A549 (cell line): ENCODE data around the gene PRSS50. TPM values are rescaled to one million over a fixed set of nuclear protein-coding genes. Genes with fewer than 3 reads are reported as not detected.
A peak's percentile ranks its signal among the peaks of the same experiment; 100 is the strongest.

Experiments used
- ATAC-seq, 2 experiments: fragments of 200-7000 bp in 1 of 2; fragments of >200 bp in 1 of 2; cut with Nextera tagmentation in 1 of 2; cut with Tn5 transposase in 1 of 2; 3 replicates each; pipeline versions ENCODE4 v1.8.0 to v1.9.1; 2018 to 2020; ENCODE audit warnings: mild to moderate bottlenecking in 1 of 2, moderate library complexity in 1 of 2
- CTCF ChIA-PET: fragments of 300-600 bp; sonication (Branson Sonifier 250); formaldehyde crosslinking; extraction: SDS; loops from one replicate; lab custom pipeline; 2021; ENCODE audit warnings: antibody characterized with exemption, inconsistent platforms; lab: Yijun Ruan, JAX
- POLR2A ChIA-PET: fragments of 350-600 bp; formaldehyde crosslinking; extraction: SDS; loops from one replicate; lab custom pipeline; 2021; ENCODE audit warnings: antibody characterized with exemption, inconsistent platforms; lab: Yijun Ruan, JAX
- DNase-seq, 2 experiments: peaks; one replicate each; pipeline versions ENCODE4 v3.0.0 to v3.0.0-alpha.2; 2011 to 2016; ENCODE audit warnings: low read depth in 1 of 2, low spot score in 1 of 2
- FAIRE-seq: peaks from 2 replicates; lab custom pipeline; 2011; peaks lifted over from hg19 to GRCh38; lab: Jason Lieb, UNC
- H3K27ac ChIP-seq, 2 experiments: fragments of >200 bp; sonication (Bioruptor Twin); formaldehyde crosslinking; 3 replicates each; pipeline ENCODE4 v1.5.1; 2016 to 2017
- H3K4me1 ChIP-seq: fragments of >200 bp; sonication (Bioruptor Twin); formaldehyde crosslinking; 3 replicates; pipeline ENCODE4 v1.6.1; 2016
- H3K4me2 ChIP-seq: fragments of >200 bp; sonication (Bioruptor Twin); formaldehyde crosslinking; 3 replicates; pipeline ENCODE4 v1.6.1; 2016
- H3K4me3 ChIP-seq: fragments of >200 bp; sonication (Bioruptor Twin); formaldehyde crosslinking; 3 replicates; pipeline ENCODE4 v1.5.1; 2016
- H3K9me3 ChIP-seq: fragments of >200 bp; sonication (Bioruptor Twin); formaldehyde crosslinking; 3 replicates; pipeline ENCODE4 v1.6.1; 2016
- CTCF ChIP-seq: fragments of >200 bp; sonication (Bioruptor Twin); formaldehyde crosslinking; IDR thresholded peaks from 3 replicates; pipeline ENCODE4 v1.5.1; 2016
- EHF ChIP-seq: fragments of 250-450 bp; sonication (Bioruptor Pico); IDR thresholded peaks from 2 replicates; pipeline ENCODE4 v1.5.0; 2020; ENCODE audit warnings: mild to moderate bottlenecking
- EHMT2 ChIP-seq: fragments of 200-600 bp; sonication (generic); IDR thresholded peaks from 2 replicates; pipeline ENCODE4 v1.6.1; 2016; ENCODE audit warnings: antibody characterized with exemption, low read depth, mild to moderate bottlenecking, moderate library complexity
- ELK1 ChIP-seq: fragments of 150-350 bp; IDR thresholded peaks from 2 replicates; pipeline ENCODE4 v1.6.1; 2014; ENCODE audit warnings: low read depth, mild to moderate bottlenecking, low read length
- GATA3 ChIP-seq: IDR thresholded peaks from 2 replicates; pipeline ENCODE4 v1.6.1; 2012; ENCODE audit warnings: borderline replicate concordance
- HDAC2 ChIP-seq: fragments of 200-600 bp; sonication (generic); IDR thresholded peaks from 2 replicates; pipeline ENCODE4 v1.6.1; 2016
- HOXB13 ChIP-seq: fragments of 250-450 bp; sonication (Bioruptor Pico); IDR thresholded peaks from 2 replicates; pipeline ENCODE4 v1.5.0; 2020; ENCODE audit warnings: low read depth, mild to moderate bottlenecking, moderate library complexity
- JUN ChIP-seq, 2 experiments: fragments of >200 bp; sonication (Bioruptor Twin); formaldehyde crosslinking; IDR thresholded peaks; 2 replicates in 1 of 2; 3 replicates in 1 of 2; pipeline ENCODE4 v1.6.1; 2016 to 2017
- NPAS2 ChIP-seq: fragments of 250-450 bp; sonication (Bioruptor Pico); IDR thresholded peaks from 2 replicates; pipeline ENCODE4 v1.8.0; 2022; ENCODE audit warnings: mild to moderate bottlenecking, moderate library complexity, borderline replicate concordance
- PHF8 ChIP-seq: fragments of 200-600 bp; sonication (generic); IDR thresholded peaks from 2 replicates; pipeline ENCODE4 v1.6.1; 2016; ENCODE audit warnings: low read depth, mild to moderate bottlenecking, antibody characterized with exemption, moderate library complexity, borderline replicate concordance
- POLR2A ChIP-seq: IDR thresholded peaks from 2 replicates; pipeline ENCODE4 v1.6.1; 2012; ENCODE audit warnings: mild to moderate bottlenecking, low read length
- REST ChIP-seq: fragments of 200-600 bp; sonication (generic); IDR thresholded peaks from 2 replicates; pipeline ENCODE4 v1.6.1; 2016; ENCODE audit warnings: antibody characterized with exemption, mild to moderate bottlenecking, moderate library complexity
- SREBF2 ChIP-seq: fragments of 450-650 bp; IDR thresholded peaks from 2 replicates; pipeline ENCODE4 v1.6.1; 2014; ENCODE audit warnings: mild to moderate bottlenecking, moderate library complexity
- ZC3H11A ChIP-seq: fragments of 450-650 bp; IDR thresholded peaks from 2 replicates; pipeline ENCODE4 v1.6.1; 2014; ENCODE audit warnings: antibody characterized with exemption, mild to moderate bottlenecking
- ZFP36 ChIP-seq: fragments of 450-650 bp; IDR thresholded peaks from 2 replicates; pipeline ENCODE4 v1.6.1; 2014; ENCODE audit warnings: borderline replicate concordance; ENCODE audit not compliant: partially characterized antibody
- ZNF302 ChIP-seq: fragments of 250-450 bp; sonication (Bioruptor Pico); IDR thresholded peaks from 2 replicates; pipeline ENCODE4 v1.9.0; 2021; ENCODE audit warnings: inconsistent platforms, mild to moderate bottlenecking, moderate library complexity
- WGBS: methylation state at CpG from one replicate; pipeline ENCODE4 v1.1.6; 2017; ENCODE audit errors: missing lambda C conversion rate; 5-methylcytosine and 5-hydroxymethylcytosine counted together
- polyA plus RNA-seq, 4 experiments: library from polyadenylated mRNA; depleted of rRNA in 3 of 4; stranded (reverse); fragments of >200 nt; fragmentation: RNase III in 1 of 4; extraction: RNeasy Plus Mini Kit Qiagen cat#74134 plus additional on column Dnase treatment in 1 of 4; gene quantifications; 2 replicates in 3 of 4; 3 replicates in 1 of 4; pipeline ENCODE4 v1.2.3, GENCODE V29; 2011 to 2017
- TF ChIP-seq, protein P1 (sequence below): fragments of 450-650 bp; IDR thresholded peaks from 2 replicates; pipeline ENCODE4 v1.6.1; 2014; ENCODE audit warnings: antibody characterized with exemption
- TF ChIP-seq, protein P2 (sequence below): IDR thresholded peaks from 2 replicates; pipeline ENCODE4 v1.6.1; 2012

The PRSS50 gene
- polyA plus RNA-seq, 2 of the 4 experiments (the other 2 are of a cell fraction): not detected

DNA sequence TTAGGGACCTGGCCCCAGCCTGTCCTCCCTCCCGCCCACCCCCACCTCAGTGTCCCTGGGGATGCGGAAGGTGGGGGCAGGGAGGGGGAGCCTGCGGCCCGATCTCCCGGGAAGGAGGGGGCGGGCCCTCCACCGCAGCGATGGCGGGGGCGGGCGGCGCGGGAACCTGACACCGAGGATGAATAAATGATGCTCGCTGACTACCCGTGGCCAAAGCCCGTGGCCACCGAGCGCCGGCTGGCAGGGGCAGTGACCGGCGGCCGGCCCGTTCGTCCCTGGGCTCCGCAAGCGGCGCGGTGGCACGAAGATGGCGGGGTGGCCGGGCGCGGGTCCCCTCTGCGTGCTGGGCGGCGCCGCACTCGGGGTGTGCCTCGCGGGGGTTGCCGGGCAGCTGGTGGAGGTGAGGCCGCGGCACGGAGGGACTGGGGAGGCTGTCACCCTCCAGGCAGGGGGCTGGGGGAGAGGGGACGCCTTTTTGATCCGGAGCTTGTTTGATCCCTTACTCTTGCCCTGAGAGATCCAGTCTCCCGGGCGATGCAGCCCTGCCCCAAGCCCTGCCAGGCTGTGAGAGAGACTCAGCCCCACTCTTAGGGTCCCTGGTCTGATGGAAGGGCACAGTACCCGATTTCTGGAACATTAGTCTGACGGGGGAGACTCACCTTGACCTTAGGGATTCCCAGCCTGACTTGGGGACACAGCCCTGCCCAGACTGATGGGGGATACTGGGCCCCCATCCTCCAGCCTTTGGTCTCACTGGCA, 16.3 kb downstream of the PRSS50 start, which contains the start of gene TMIE (continued):
- no peak for TF ChIP-seq PHF8
- no peak for TF ChIP-seq ZC3H11A
- TF ChIP-seq ELK1: no peak

GRCh38 chr3:46700772-46701171, 16.9 kb downstream of the PRSS50 start:
- CTCF ChIA-PET: no interaction called here
- ATAC-seq: no peak
- no peaks in the 10 kb centered on the region for H3K9me3 ChIP-seq
- TF ChIP-seq HDAC2: no peak
- no peak for TF ChIP-seq JUN (IDR thresholded peaks at IDR 0.05)
- no peak for TF ChIP-seq ZFP36
- no peak for TF ChIP-seq NPAS2 (CRISPR knock-in tag)
- no peak for TF ChIP-seq GATA3
- TF ChIP-seq ZNF302 (CRISPR knock-in tag): no peak
- TF ChIP-seq CTCF: no peak
- TF ChIP-seq POLR2A: no peak
- TF ChIP-seq HOXB13 (CRISPR knock-in tag): no peak
- TF ChIP-seq, protein P1, sequence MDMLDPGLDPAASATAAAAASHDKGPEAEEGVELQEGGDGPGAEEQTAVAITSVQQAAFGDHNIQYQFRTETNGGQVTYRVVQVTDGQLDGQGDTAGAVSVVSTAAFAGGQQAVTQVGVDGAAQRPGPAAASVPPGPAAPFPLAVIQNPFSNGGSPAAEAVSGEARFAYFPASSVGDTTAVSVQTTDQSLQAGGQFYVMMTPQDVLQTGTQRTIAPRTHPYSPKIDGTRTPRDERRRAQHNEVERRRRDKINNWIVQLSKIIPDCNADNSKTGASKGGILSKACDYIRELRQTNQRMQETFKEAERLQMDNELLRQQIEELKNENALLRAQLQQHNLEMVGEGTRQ: no peak
- TF ChIP-seq, protein P2, sequence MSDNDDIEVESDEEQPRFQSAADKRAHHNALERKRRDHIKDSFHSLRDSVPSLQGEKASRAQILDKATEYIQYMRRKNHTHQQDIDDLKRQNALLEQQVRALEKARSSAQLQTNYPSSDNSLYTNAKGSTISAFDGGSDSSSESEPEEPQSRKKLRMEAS: no peak
- TF ChIP-seq EHMT2: no peak
- no peak for TF ChIP-seq SREBF2
- no peak for TF ChIP-seq EHF (CRISPR knock-in tag)
- TF ChIP-seq REST: no peak
- TF ChIP-seq, all 56 proteins: peak for 0
- no peak for DNase-seq
- POLR2A ChIA-PET: no interaction called here
- WGBS: 62% methylated on average over 3 of the region's 4 CpGs
- H3K4me3 ChIP-seq: no peak overlapping the region; the same call in 2 of the 3 replicates
- peak overlapping the region; percentile 74 for H3K4me2 ChIP-seq
- H3K4me1 ChIP-seq: no peaks in the 10 kb centered on the region
- H3K27ac ChIP-seq: no peak overlapping the region
- FAIRE-seq: no peak
